ENCODE results near the gene ASPA. TPM values are rescaled to one million over a fixed set of nuclear protein-coding genes. Genes with fewer than 3 reads are reported as not detected.
A peak's percentile ranks its signal among the peaks of the same experiment; 100 is the strongest.

ASPA gene
- total RNA-seq, 1 experiment from 2014 or later = 0.04 TPM

DNA sequence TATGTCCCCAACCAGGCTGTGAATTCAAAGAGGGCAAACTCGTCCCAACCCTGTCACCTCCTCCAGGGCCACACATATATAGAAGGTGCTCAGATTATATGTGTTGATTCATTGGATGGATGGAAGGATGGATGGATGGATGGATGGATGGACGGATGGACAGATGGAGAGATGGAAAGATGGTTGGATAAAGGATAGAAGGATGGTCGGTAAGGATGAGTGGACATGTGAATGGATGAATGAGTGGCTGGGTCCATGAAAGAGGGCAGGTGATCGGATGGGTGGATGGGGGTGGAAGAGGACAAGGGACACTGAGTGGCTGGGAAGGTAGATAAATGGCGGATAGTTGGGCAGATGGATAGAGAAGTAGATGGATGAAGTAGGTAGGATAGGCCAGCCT lies 51.7 kb downstream of the ASPA start (continued):
- TF ChIP-seq, protein P1, sequence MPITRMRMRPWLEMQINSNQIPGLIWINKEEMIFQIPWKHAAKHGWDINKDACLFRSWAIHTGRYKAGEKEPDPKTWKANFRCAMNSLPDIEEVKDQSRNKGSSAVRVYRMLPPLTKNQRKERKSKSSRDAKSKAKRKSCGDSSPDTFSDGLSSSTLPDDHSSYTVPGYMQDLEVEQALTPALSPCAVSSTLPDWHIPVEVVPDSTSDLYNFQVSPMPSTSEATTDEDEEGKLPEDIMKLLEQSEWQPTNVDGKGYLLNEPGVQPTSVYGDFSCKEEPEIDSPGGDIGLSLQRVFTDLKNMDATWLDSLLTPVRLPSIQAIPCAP (CRISPR knock-in tag; IDR thresholded peaks at IDR 0.05) = no peak
- TF ChIP-seq HMGA2 (CRISPR knock-in tag; IDR thresholded peaks at IDR 0.05) (no peak), ZNF219 (CRISPR knock-in tag; IDR thresholded peaks at IDR 0.05; ENCODE audit: borderline replicate concordance) (no peak)

DNA sequence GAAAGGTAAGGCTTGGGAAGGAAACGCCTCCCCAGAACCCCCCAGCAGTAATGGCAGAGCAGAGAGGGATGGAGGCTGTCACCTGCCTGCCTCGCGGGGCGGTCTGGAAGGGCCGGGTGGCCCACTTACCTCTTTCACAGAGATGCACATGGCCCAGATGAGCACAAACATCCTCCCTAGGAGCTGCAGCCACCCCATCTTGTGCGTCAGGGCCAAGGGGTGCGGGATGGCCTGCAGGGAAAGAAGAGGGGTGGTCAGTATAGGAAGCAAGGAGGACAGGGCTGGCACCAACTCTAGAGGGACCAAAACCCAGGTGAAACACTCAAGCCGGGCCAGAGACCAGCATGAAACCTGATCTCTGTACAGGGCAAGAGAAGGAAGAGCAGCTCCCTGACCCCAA lies 52.1 kb downstream of the ASPA start:
- no peak for TF ChIP-seq ZNF138 (CRISPR knock-in tag; conservative IDR thresholded peaks at IDR 0.05)
- no peak for TF ChIP-seq SOX15 (CRISPR knock-in tag; IDR thresholded peaks at IDR 0.05)
- TF ChIP-seq, protein P2, sequence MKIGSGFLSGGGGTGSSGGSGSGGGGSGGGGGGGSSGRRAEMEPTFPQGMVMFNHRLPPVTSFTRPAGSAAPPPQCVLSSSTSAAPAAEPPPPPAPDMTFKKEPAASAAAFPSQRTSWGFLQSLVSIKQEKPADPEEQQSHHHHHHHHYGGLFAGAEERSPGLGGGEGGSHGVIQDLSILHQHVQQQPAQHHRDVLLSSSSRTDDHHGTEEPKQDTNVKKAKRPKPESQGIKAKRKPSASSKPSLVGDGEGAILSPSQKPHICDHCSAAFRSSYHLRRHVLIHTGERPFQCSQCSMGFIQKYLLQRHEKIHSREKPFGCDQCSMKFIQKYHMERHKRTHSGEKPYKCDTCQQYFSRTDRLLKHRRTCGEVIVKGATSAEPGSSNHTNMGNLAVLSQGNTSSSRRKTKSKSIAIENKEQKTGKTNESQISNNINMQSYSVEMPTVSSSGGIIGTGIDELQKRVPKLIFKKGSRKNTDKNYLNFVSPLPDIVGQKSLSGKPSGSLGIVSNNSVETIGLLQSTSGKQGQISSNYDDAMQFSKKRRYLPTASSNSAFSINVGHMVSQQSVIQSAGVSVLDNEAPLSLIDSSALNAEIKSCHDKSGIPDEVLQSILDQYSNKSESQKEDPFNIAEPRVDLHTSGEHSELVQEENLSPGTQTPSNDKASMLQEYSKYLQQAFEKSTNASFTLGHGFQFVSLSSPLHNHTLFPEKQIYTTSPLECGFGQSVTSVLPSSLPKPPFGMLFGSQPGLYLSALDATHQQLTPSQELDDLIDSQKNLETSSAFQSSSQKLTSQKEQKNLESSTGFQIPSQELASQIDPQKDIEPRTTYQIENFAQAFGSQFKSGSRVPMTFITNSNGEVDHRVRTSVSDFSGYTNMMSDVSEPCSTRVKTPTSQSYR (CRISPR knock-in tag; IDR thresholded peaks at IDR 0.05) = no peak
- TF ChIP-seq, protein P3, sequence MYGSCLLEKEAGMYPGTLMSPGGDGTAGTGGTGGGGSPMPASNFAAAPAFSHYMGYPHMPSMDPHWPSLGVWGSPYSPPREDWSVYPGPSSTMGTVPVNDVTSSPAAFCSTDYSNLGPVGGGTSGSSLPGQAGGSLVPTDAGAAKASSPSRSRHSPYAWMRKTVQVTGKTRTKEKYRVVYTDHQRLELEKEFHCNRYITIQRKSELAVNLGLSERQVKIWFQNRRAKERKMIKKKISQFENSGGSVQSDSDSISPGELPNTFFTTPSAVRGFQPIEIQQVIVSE (CRISPR knock-in tag; IDR thresholded peaks at IDR 0.05; ENCODE audit: borderline replicate concordance) = no peak
- no peaks in the 10 kb centered on the region; the same call in 1 of the 2 replicates for H3K27me3 Mint-ChIP-seq (ENCODE audit: low read depth)
- peaks cover 23% of the 10 kb centered on the region for H3K4me1 Mint-ChIP-seq
- ChIA-PET CTCF (no interaction called here), POLR2A (no interaction called here)
- no peak for DNase-seq (ENCODE audit: low spot score)
- no peak overlapping the region for H3K4me3 Mint-ChIP-seq
- H3K9me3 Mint-ChIP-seq = no peaks in the 10 kb centered on the region; the same call in 1 of the 2 replicates
- no peak overlapping the region for H3K27ac Mint-ChIP-seq
- no peak for ATAC-seq
- no peaks in the 10 kb centered on the region for H3K36me3 Mint-ChIP-seq

DNA sequence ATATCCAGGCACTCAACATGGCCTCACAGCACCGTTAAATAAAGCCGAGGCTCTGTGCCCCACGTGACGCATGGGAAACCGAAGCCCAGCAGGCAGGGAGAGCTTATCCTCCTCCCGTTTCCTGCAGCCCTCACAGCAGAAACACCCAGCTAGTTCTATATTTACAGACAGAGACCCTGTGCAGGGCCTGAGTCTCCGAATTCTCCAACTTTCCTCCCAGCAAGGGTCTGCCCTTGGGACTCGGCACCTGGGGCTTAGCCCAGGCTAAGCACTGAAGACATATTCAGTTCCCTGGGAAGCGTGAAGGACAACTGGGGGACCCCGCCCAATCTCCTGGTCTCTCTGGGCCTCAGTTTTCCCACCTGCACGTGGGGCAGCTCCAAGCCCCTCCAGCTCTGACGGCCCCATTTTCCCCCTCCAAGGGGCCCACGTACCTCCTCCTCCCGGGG lies 52.6 kb downstream of the ASPA start:
- no peak overlapping the region for H3K27ac Mint-ChIP-seq
- no peaks in the 10 kb centered on the region for H3K36me3 Mint-ChIP-seq
- ATAC-seq (no peak), DNase-seq (ENCODE audit: low spot score) (no peak)
- H3K27me3 Mint-ChIP-seq (ENCODE audit: low read depth) = no peaks in the 10 kb centered on the region; the same call in 1 of the 2 replicates
- H3K4me1 Mint-ChIP-seq = peaks cover 23% of the 10 kb centered on the region
- ChIA-PET CTCF (no interaction called here), POLR2A (interaction anchor here (0.5 kb wide), 1 partner anchor 1329 kb away, joined by 3 read pairs; no protein-coding TSS in a partner anchor)
- no peak for TF ChIP-seq SMAD3 (CRISPR knock-in tag; IDR thresholded peaks at IDR 0.05; ENCODE audit: borderline replicate concordance)
- TF ChIP-seq, protein P4, sequence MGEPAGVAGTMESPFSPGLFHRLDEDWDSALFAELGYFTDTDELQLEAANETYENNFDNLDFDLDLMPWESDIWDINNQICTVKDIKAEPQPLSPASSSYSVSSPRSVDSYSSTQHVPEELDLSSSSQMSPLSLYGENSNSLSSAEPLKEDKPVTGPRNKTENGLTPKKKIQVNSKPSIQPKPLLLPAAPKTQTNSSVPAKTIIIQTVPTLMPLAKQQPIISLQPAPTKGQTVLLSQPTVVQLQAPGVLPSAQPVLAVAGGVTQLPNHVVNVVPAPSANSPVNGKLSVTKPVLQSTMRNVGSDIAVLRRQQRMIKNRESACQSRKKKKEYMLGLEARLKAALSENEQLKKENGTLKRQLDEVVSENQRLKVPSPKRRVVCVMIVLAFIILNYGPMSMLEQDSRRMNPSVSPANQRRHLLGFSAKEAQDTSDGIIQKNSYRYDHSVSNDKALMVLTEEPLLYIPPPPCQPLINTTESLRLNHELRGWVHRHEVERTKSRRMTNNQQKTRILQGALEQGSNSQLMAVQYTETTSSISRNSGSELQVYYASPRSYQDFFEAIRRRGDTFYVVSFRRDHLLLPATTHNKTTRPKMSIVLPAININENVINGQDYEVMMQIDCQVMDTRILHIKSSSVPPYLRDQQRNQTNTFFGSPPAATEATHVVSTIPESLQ (CRISPR knock-in tag; IDR thresholded peaks at IDR 0.05) = no peak
- H3K9me3 Mint-ChIP-seq = no peaks in the 10 kb centered on the region; the same call in 1 of the 2 replicates
- H3K4me3 Mint-ChIP-seq = no peak overlapping the region

GRCh38 chr17:3528880-3529511 lies 53.2 kb downstream of the ASPA start:
- TF ChIP-seq, protein P5, sequence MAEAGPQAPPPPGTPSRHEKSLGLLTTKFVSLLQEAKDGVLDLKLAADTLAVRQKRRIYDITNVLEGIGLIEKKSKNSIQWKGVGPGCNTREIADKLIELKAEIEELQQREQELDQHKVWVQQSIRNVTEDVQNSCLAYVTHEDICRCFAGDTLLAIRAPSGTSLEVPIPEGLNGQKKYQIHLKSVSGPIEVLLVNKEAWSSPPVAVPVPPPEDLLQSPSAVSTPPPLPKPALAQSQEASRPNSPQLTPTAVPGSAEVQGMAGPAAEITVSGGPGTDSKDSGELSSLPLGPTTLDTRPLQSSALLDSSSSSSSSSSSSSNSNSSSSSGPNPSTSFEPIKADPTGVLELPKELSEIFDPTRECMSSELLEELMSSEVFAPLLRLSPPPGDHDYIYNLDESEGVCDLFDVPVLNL (CRISPR knock-in tag; IDR thresholded peaks at IDR 0.05; ENCODE audit: borderline replicate concordance, low read depth) = no peak
- no peak for TF ChIP-seq IRF2 (CRISPR knock-in tag; IDR thresholded peaks at IDR 0.05; ENCODE audit: borderline replicate concordance, low read depth)
- no peak for TF ChIP-seq ARID4B (CRISPR knock-in tag; IDR thresholded peaks at IDR 0.05; ENCODE audit: borderline replicate concordance)
- no peak for TF ChIP-seq SMAD4 (CRISPR knock-in tag; IDR thresholded peaks at IDR 0.05)
- TF ChIP-seq, protein P6, sequence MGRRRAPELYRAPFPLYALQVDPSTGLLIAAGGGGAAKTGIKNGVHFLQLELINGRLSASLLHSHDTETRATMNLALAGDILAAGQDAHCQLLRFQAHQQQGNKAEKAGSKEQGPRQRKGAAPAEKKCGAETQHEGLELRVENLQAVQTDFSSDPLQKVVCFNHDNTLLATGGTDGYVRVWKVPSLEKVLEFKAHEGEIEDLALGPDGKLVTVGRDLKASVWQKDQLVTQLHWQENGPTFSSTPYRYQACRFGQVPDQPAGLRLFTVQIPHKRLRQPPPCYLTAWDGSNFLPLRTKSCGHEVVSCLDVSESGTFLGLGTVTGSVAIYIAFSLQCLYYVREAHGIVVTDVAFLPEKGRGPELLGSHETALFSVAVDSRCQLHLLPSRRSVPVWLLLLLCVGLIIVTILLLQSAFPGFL (CRISPR knock-in tag; IDR thresholded peaks at IDR 0.05; ENCODE audit: borderline replicate concordance) = no peak
- TF ChIP-seq ZNF121 (CRISPR knock-in tag; IDR thresholded peaks at IDR 0.05) = no peak
- Mint-ChIP-seq H3K4me3 (no peak overlapping the region), H3K27ac (no peak overlapping the region), H3K9me3 (no peaks in the 10 kb centered on the region; the same call in 1 of the 2 replicates), H3K4me1 (peaks cover 23% of the 10 kb centered on the region), H3K36me3 (no peaks in the 10 kb centered on the region), H3K27me3 (ENCODE audit: low read depth) (no peaks in the 10 kb centered on the region; the same call in 1 of the 2 replicates)
- ChIA-PET POLR2A (interaction anchor here (0.5 kb wide), 1 partner anchor 1329 kb away, joined by 3 read pairs; no protein-coding TSS in a partner anchor), CTCF (interaction anchor here (1.0 kb wide), 1 partner anchor 73 kb away, joined by 3 read pairs; no protein-coding TSS in a partner anchor)
- no peak for DNase-seq (ENCODE audit: low spot score)
- ATAC-seq = peak; percentile 33

Data from WTC11 (cell line).